ENCODE measurements around the gene ACO1. TPM values are rescaled to one million over a fixed set of nuclear protein-coding genes. Genes with fewer than 3 reads are reported as not detected.

The ACO1 gene
- total RNA-seq, 2 donors from 2014 or later: 31.7 to 66.6 TPM

DNA sequence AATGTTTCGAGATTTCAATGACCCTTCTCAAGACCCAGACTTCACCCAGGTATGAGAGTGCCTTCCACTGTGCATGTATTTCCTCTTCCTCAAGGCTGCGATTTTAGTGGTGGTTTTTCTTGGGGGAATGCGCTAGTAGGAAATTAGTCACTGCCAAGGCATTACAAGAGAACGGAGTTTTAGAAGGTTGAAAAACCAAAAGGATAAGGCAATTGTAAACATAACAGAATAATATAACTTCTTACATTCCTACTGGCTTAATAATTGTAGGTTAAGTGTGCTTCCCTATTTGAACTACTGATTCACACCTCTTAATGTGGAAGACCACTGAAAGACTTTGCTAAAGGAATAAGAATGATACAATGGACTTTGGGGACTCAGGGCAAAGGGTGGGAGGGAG is 38.9 kb downstream of the ACO1 start:
- H3K36me3 ChIP-seq: no peaks in the 10 kb centered on the region
- H3K4me3 ChIP-seq: no peak overlapping the region

DNA sequence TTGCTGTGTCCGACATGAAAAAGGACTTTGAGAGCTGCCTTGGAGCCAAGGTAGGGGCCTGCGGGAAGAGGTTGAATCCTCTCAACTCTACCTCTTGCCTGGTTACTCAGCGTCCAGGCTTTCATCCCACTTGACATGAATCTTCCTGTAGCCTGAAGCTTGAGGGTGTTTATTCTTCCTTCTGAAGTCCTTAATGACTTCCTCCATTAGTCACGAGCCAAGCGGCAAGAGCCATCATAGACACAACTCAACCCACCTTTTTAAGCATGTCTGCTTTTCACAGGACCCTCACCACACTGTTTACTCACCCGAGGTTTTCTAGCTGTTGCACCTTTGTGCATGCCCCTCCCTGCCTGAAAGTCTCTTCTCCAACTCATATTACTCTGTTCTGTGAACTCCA is 40.2 kb downstream of the ACO1 start:
- intact Hi-C loops (cut with DNase I): no loop called here
- no peaks in the 10 kb centered on the region for H3K4me1 ChIP-seq (replicated peaks)
- no peak overlapping the region for H3K4me3 ChIP-seq
- no peaks in the 10 kb centered on the region for H3K9me3 ChIP-seq
- H3K36me3 ChIP-seq: no peaks in the 10 kb centered on the region
- DNase-seq (ENCODE audit: low spot score): no peak
- H3K27me3 ChIP-seq (replicated peaks; ENCODE audit: insufficient read depth): no peaks in the 10 kb centered on the region
- WGBS: 71% methylated on average over 6 of the region's 6 CpGs
- H3K27ac ChIP-seq: no peak overlapping the region
- TF ChIP-seq POLR2A (IDR thresholded peaks at IDR 0.05): no peak
- no peak for TF ChIP-seq CTCF (IDR thresholded peaks at IDR 0.05)
- TF ChIP-seq POLR2AphosphoS5 (IDR thresholded peaks at IDR 0.05): no peak

More for the DNA sequence above, 38.9 kb downstream of the ACO1 start:
- no peaks in the 10 kb centered on the region for H3K27me3 ChIP-seq (replicated peaks; ENCODE audit: insufficient read depth)
- 91% methylated on average over 4 of the region's 4 CpGs for WGBS
- H3K27ac ChIP-seq: no peak overlapping the region
- no peak for TF ChIP-seq POLR2AphosphoS5 (IDR thresholded peaks at IDR 0.05)
- no peak for TF ChIP-seq POLR2A (IDR thresholded peaks at IDR 0.05)
- TF ChIP-seq CTCF (IDR thresholded peaks at IDR 0.05): no peak
- no peaks in the 10 kb centered on the region for H3K4me1 ChIP-seq (replicated peaks)
- DNase-seq (ENCODE audit: low spot score): no peak
- H3K9me3 ChIP-seq: no peaks in the 10 kb centered on the region
- intact Hi-C loops (cut with DNase I): no loop called here

- H3K4me3 ChIP-seq: no peak overlapping the region
- no peaks in the 10 kb centered on the region for H3K9me3 ChIP-seq
- intact Hi-C loops (cut with DNase I): no loop called here
- H3K27ac ChIP-seq: no peak overlapping the region
- no peaks in the 10 kb centered on the region for H3K4me1 ChIP-seq (replicated peaks)
- H3K27me3 ChIP-seq (replicated peaks; ENCODE audit: insufficient read depth): no peaks in the 10 kb centered on the region
- WGBS: 75% methylated on average over 7 of the region's 7 CpGs
- TF ChIP-seq POLR2AphosphoS5 (IDR thresholded peaks at IDR 0.05) (no peak), POLR2A (IDR thresholded peaks at IDR 0.05) (no peak), CTCF (IDR thresholded peaks at IDR 0.05) (no peak)
- H3K36me3 ChIP-seq: no peaks in the 10 kb centered on the region
- DNase-seq (ENCODE audit: low spot score): no peak
Observed at GRCh38 chr9:32426278-32426939, 42.0 kb downstream of the ACO1 start.

DNA sequence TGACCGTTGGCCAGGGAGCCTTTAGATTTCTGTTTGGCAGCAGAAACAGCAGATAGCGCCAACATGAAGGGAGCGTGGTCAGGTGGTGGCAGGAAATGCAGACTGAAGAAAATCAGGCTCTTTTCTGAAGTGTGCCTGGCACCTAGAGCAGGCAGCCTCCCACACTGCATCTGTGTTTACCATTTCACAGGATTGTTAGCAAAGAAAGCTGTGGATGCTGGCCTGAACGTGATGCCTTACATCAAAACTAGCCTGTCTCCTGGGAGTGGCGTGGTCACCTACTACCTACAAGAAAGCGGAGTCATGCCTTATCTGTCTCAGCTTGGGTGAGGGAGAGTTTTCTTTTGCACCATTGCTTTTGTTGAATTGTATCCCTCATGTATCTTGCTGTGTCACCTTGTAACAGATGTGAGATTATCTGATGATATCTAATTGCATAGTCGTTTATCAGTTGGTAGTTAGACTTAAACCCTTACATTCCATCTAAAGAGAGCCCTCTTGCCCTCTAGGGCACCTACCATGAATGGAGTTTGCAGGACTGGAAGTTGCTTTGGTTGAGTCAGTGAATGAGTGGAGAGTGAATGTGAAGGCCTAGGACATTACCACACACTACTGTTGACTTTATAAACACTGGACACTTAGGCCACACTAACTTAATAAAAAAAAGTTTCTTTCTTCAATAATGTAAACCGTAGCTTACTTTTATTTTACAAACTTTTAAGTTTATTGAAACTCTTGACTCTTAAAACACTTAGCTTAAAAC is 42.8 kb downstream of the ACO1 start:
- no peaks in the 10 kb centered on the region for H3K9me3 ChIP-seq
- no peaks in the 10 kb centered on the region for H3K27me3 ChIP-seq (replicated peaks; ENCODE audit: insufficient read depth)
- TF ChIP-seq CTCF (IDR thresholded peaks at IDR 0.05): no peak
- no peak for TF ChIP-seq POLR2A (IDR thresholded peaks at IDR 0.05)
- TF ChIP-seq POLR2AphosphoS5 (IDR thresholded peaks at IDR 0.05): no peak
- no peaks in the 10 kb centered on the region for H3K36me3 ChIP-seq
- no peak overlapping the region for H3K27ac ChIP-seq
- WGBS: 57% methylated on average over 8 of the region's 8 CpGs
- H3K4me1 ChIP-seq (replicated peaks): no peaks in the 10 kb centered on the region
- intact Hi-C loops (cut with DNase I): no loop called here
- no peak for DNase-seq (ENCODE audit: low spot score)
- no peak overlapping the region for H3K4me3 ChIP-seq
